GM12878 (cell line): Measurements from ENCODE around the gene CACNA1H. TPM values are rescaled to one million over a fixed set of nuclear protein-coding genes. Genes with fewer than 3 reads are reported as not detected.

Experiments used
- ATAC-seq: fragments of 200-7000 bp; cut with Tn5 transposase; 3 replicates; pipeline ENCODE4 v1.9.1; 2020; ENCODE audit warnings: mild to moderate bottlenecking, moderate library complexity
- BruUV-seq: library from RNA; stranded (reverse); fragments of 400-500 nt; replicated peaks from 2 replicates; lab custom pipeline; 2021; lab: Mats Ljungman, UMichigan
- CTCF ChIA-PET: fragments of 300-600 bp; sonication (Branson Sonifier 250); formaldehyde crosslinking; extraction: SDS; loops from one replicate; lab custom pipeline; 2021; ENCODE audit warnings: inconsistent platforms; lab: Yijun Ruan, JAX
- POLR2A ChIA-PET: fragments of 350-600 bp; formaldehyde crosslinking; extraction: SDS; loops from one replicate; lab custom pipeline; 2021; ENCODE audit warnings: inconsistent platforms; lab: Charles Lee
- RAD21 ChIA-PET: fragments of 300-600 bp; sonication (Branson Sonifier 250); formaldehyde crosslinking; loops from one replicate; lab custom pipeline; 2023; ENCODE audit warnings: antibody characterized with exemption; ENCODE audit not compliant: unreplicated experiment; lab: Charles Lee
- SMC1A ChIA-PET: fragments of 300-600 bp; sonication (Branson Sonifier 250); formaldehyde crosslinking; loops from one replicate; lab custom pipeline; 2023; ENCODE audit not compliant: unreplicated experiment, uncharacterized antibody; lab: Charles Lee
- DNase-seq: peaks from one replicate; pipeline ENCODE4 v3.0.0-alpha.2; 2011; ENCODE audit warnings: low read depth, low spot score
- FAIRE-seq: peaks from 3 replicates; lab custom pipeline; 2011; peaks lifted over from hg19 to GRCh38; lab: Jason Lieb, UNC
- H2AFZ ChIP-seq: 2 replicates; pipeline ENCODE4 v1.6.0; 2011; ENCODE audit warnings: low read depth, low read length, control low read depth; ENCODE audit not compliant: control insufficient read depth
- H3K27ac ChIP-seq: 2 replicates; pipeline ENCODE4 v1.5.1; 2011; ENCODE audit warnings: control low read depth; ENCODE audit not compliant: control insufficient read depth, insufficient read depth
- H3K27me3 ChIP-seq, 2 experiments: replicated peaks in 1 of 2; 2 replicates each; pipeline versions ENCODE4 v1.6.0 to v1.6.1; 2011; ENCODE audit warnings: low read length in 1 of 2; ENCODE audit not compliant: control insufficient read depth in 2 of 2, insufficient read depth in 2 of 2
- H3K36me3 ChIP-seq, 2 experiments: 2 replicates each; pipeline ENCODE4 v1.5.1; 2011; ENCODE audit warnings: low read length in 1 of 2; ENCODE audit not compliant: control insufficient read depth in 2 of 2, insufficient read depth in 2 of 2
- H3K4me1 ChIP-seq: 2 replicates; pipeline ENCODE4 v1.6.1; 2011; ENCODE audit warnings: mild to moderate bottlenecking, low read length, moderate library complexity, mixed read lengths; ENCODE audit not compliant: control insufficient read depth, insufficient read depth
- H3K4me2 ChIP-seq: 2 replicates; pipeline ENCODE4 v1.6.0; 2011; ENCODE audit warnings: control low read depth; ENCODE audit not compliant: control insufficient read depth, insufficient read depth
- H3K4me3 ChIP-seq: fragments of 200-600 bp; sonication (generic); 2 replicates; pipeline ENCODE4 v1.5.1; 2016
- H3K79me2 ChIP-seq: 2 replicates; pipeline ENCODE4 v1.6.0; 2011; ENCODE audit warnings: low read length; ENCODE audit not compliant: control insufficient read depth, insufficient read depth
- H3K9ac ChIP-seq: 2 replicates; pipeline ENCODE4 v1.8.0; 2011; ENCODE audit warnings: low read length, control low read depth, mixed read lengths; ENCODE audit not compliant: control insufficient read depth, insufficient read depth
- H3K9me3 ChIP-seq: replicated peaks from 3 replicates; pipeline ENCODE4 v1.5.1; 2011; ENCODE audit warnings: mild to moderate bottlenecking, low read length; ENCODE audit not compliant: control insufficient read depth, insufficient read depth
- H4K20me1 ChIP-seq: 2 replicates; pipeline ENCODE4 v1.6.0; 2011; ENCODE audit not compliant: control insufficient read depth, insufficient read depth
- ASH2L ChIP-seq: fragments of 300-600, 200-600 bp; sonication (generic); IDR thresholded peaks from 2 replicates; pipeline ENCODE4 v1.6.1; 2017; ENCODE audit warnings: low read depth, mild to moderate bottlenecking, borderline replicate concordance
- ATF7 ChIP-seq: fragments of 450-650 bp; IDR thresholded peaks from 2 replicates; pipeline ENCODE4 v1.6.1; 2016; ENCODE audit warnings: low read depth, mild to moderate bottlenecking
- EGR1 ChIP-seq, 2 experiments: IDR thresholded peaks; 1 replicate in 1 of 2; 2 replicates in 1 of 2; pipeline ENCODE4 v1.6.1; 2011 to 2012; ENCODE audit warnings: low read depth in 2 of 2, low read length in 2 of 2, borderline replicate concordance in 1 of 2, mild to moderate bottlenecking in 1 of 2, moderate library complexity in 1 of 2
- IKZF1 ChIP-seq: fragments of 450-650 bp; conservative IDR thresholded peaks from 2 replicates; pipeline ENCODE4 v1.6.1; 2017; ENCODE audit warnings: antibody characterized with exemption, mild to moderate bottlenecking
- IRF5 ChIP-seq: fragments of 450-650 bp; IDR thresholded peaks from 2 replicates; pipeline ENCODE4 v1.6.1; 2017; ENCODE audit warnings: borderline replicate concordance
- KDM1A ChIP-seq: fragments of 200-600 bp; sonication (generic); IDR thresholded peaks from 2 replicates; pipeline ENCODE4 v1.6.1; 2016; ENCODE audit warnings: borderline replicate concordance
- NKRF ChIP-seq: fragments of 450-650 bp; conservative IDR thresholded peaks from 2 replicates; pipeline ENCODE4 v1.6.1; 2017; ENCODE audit warnings: mild to moderate bottlenecking, moderate library complexity
- POLR2AphosphoS5 ChIP-seq: IDR thresholded peaks from 2 replicates; pipeline ENCODE4 v1.6.1; 2011; ENCODE audit warnings: mild to moderate bottlenecking, low read length, inconsistent platforms
- RBBP5 ChIP-seq: fragments of 200-600 bp; sonication (generic); conservative IDR thresholded peaks from 2 replicates; pipeline ENCODE4 v1.6.1; 2016
- RUNX3 ChIP-seq: IDR thresholded peaks from 2 replicates; pipeline ENCODE4 v1.6.1; 2012; ENCODE audit warnings: low read length, inconsistent platforms
- SP1 ChIP-seq: IDR thresholded peaks from one replicate; pipeline ENCODE4 v1.6.1; 2011; ENCODE audit warnings: low read depth, low read length
- SREBF1 ChIP-seq: IDR thresholded peaks from 2 replicates; pipeline ENCODE4 v1.6.1; 2012; ENCODE audit warnings: mild to moderate bottlenecking, low read length
- ZNF207 ChIP-seq: fragments of 450-650 bp; IDR thresholded peaks from 2 replicates; pipeline ENCODE4 v1.6.1; 2014; ENCODE audit warnings: antibody characterized with exemption, mild to moderate bottlenecking, borderline replicate concordance
- ZSCAN29 ChIP-seq: fragments of 450-650 bp; IDR thresholded peaks from 2 replicates; pipeline ENCODE4 v1.6.1; 2017; ENCODE audit warnings: mild to moderate bottlenecking, moderate library complexity
- ZZZ3 ChIP-seq: IDR thresholded peaks from 2 replicates; pipeline ENCODE4 v1.6.1; 2011; ENCODE audit warnings: low read depth; ENCODE audit not compliant: control insufficient read depth, insufficient read length
- WGBS: methylation state at CpG from one replicate; pipeline ENCODE4 v1.1.6; 2016; ENCODE audit warnings: low lambda C conversion rate; ENCODE audit not compliant: insufficient replicate concordance, insufficient coverage; ENCODE audit errors: missing lambda C conversion rate; 5-methylcytosine and 5-hydroxymethylcytosine counted together
- in situ Hi-C: fragments of 300-500 bp; cut with MboI; formaldehyde crosslinking; loops from 9 replicates; pipeline ENCODE4 v1.14.3; 2018; ENCODE audit warnings: mixed read lengths
- intact Hi-C: fragments of 100-400 bp; cut with micrococcal nuclease; formaldehyde crosslinking; loops from one replicate; pipeline ENCODE4 v1.14.2; 2022; ENCODE audit not compliant: unreplicated experiment
- polyA plus RNA-seq, 11 experiments: library from polyadenylated mRNA; depleted of rRNA in 4 of 11; unstranded in 6 of 11; stranded (reverse) in 5 of 11; fragments of >200 nt; fragmentation: Nextera tagmentation in 4 of 11; fragmentation: Illumina TruSeq in 1 of 11; extraction: Ambion mirVana in 4 of 11; extraction: Trizol in 1 of 11; gene quantifications; 1 replicate in 1 of 11; 2 replicates in 10 of 11; pipeline versions ENCODE4 v1.2.1 to v1.2.3, GENCODE V29; 2011 to 2016; ENCODE audit warnings: inconsistent platforms in 2 of 11, missing spikeins in 2 of 11, low read depth in 1 of 11
- total RNA-seq, 4 experiments: library from RNA; depleted of rRNA in 3 of 4; stranded (reverse); fragments of >200 nt in 3 of 4; fragmentation: Illumina TruSeq in 1 of 4; extraction: Trizol in 1 of 4; gene quantifications; 2 replicates each; pipeline versions ENCODE4 v1.2.1 to v1.2.3, GENCODE V29; 2013 to 2021
- TF ChIP-seq, protein P1 (sequence below): fragments of 450-650 bp; IDR thresholded peaks from 2 replicates; pipeline ENCODE4 v1.6.1; 2018; ENCODE audit warnings: mild to moderate bottlenecking, low read depth, moderate library complexity; ENCODE audit not compliant: partially characterized antibody

The CACNA1H gene
- total and polyA plus RNA-seq, 10 of the 15 experiments (the other 5 are each of a cell fraction or from before 2014, with no cell fraction given): 0.03 to 0.54 TPM; not detected in 8

GRCh38 chr16:1125471-1125870 lies 27.4 kb upstream of the CACNA1H start (continued):
- TF ChIP-seq IKZF1 (no peak), EGR1 (IDR thresholded peaks at IDR 0.05; ENCODE audit: borderline replicate concordance in 1 of 2, low read depth in 2 of 2, low read length in 2 of 2) (no peak), KDM1A (no peak), ASH2L (no peak)
- TF ChIP-seq, protein P1, sequence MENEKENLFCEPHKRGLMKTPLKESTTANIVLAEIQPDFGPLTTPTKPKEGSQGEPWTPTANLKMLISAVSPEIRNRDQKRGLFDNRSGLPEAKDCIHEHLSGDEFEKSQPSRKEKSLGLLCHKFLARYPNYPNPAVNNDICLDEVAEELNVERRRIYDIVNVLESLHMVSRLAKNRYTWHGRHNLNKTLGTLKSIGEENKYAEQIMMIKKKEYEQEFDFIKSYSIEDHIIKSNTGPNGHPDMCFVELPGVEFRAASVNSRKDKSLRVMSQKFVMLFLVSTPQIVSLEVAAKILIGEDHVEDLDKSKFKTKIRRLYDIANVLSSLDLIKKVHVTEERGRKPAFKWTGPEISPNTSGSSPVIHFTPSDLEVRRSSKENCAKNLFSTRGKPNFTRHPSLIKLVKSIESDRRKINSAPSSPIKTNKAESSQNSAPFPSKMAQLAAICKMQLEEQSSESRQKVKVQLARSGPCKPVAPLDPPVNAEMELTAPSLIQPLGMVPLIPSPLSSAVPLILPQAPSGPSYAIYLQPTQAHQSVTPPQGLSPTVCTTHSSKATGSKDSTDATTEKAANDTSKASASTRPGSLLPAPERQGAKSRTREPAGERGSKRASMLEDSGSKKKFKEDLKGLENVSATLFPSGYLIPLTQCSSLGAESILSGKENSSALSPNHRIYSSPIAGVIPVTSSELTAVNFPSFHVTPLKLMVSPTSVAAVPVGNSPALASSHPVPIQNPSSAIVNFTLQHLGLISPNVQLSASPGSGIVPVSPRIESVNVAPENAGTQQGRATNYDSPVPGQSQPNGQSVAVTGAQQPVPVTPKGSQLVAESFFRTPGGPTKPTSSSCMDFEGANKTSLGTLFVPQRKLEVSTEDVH: no peak

DNA sequence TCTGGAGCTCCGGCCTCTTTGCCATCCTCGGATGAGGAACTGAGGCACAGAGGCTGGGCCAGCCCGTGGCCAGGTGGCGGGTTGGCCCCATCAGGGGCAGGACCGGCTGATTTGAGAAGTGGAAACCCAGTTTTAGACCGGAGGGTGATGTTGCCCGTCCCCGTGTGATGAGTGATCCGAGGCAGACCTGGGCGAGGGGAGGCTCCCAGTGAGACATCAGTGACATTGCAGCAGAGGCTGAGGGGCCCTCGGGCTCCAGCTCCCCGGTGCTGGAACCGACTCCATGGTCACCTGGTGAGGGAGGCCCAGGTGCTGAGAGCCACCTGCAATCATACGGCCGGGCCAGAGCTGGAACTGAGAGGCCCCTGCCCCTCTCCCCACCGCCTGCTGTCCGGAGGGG lies 26.9 kb upstream of the CACNA1H start:
- Histone ChIP-seq H3K9me3 (no peaks in the 10 kb centered on the region), H3K27ac (no peak overlapping the region), H2AFZ (no peak overlapping the region), H3K4me2 (no peak overlapping the region)
- SMC1A ChIA-PET: no interaction called here
- CTCF ChIA-PET: no interaction called here
- RAD21 ChIA-PET: no interaction called here
- no peak for ATAC-seq
- BruUV-seq: no TSS peak
- no peak for TF ChIP-seq ATF7
- TF ChIP-seq RBBP5: no peak
- no peak for TF ChIP-seq ZSCAN29
- TF ChIP-seq POLR2AphosphoS5: no peak
- TF ChIP-seq NKRF: no peak
- TF ChIP-seq IRF5: no peak
- TF ChIP-seq ZNF207: no peak
- TF ChIP-seq ZZZ3: no peak
- no peak for TF ChIP-seq SREBF1
- TF ChIP-seq RUNX3: no peak
- TF ChIP-seq SP1: no peak
- TF ChIP-seq, all 136 proteins: peak for 0
- H3K4me3 ChIP-seq: no peak overlapping the region
- 20% methylated on average over 17 of the region's 17 CpGs for WGBS
- intact Hi-C loops: no loop called here
- no peak for FAIRE-seq
- in situ Hi-C loops: loop anchor here (10.0 kb wide), 1 partner anchor 61 kb away; no protein-coding TSS in a partner anchor
- POLR2A ChIA-PET: no interaction called here
- no peak for DNase-seq
- H3K9ac ChIP-seq: no peak overlapping the region
- no peaks in the 10 kb centered on the region for H4K20me1 ChIP-seq
- no peaks in the 10 kb centered on the region for H3K4me1 ChIP-seq
- no peaks in the 10 kb centered on the region for H3K27me3 ChIP-seq
- no peaks in the 10 kb centered on the region for H3K36me3 ChIP-seq
- no peaks in the 10 kb centered on the region for H3K79me2 ChIP-seq
